Neural cell (in vitro differentiated cells): Measurements from ENCODE around the gene MTF2. TPM values are rescaled to one million over a fixed set of nuclear protein-coding genes. Genes with fewer than 3 reads are reported as not detected.

Experiments used
- H2AFZ ChIP-seq: fragments of 200-600, 300-800 bp; sonication (generic), shearing (Covaris generic); 2 replicates; pipeline ENCODE4 v1.6.0; 2014; ENCODE audit warnings: low read depth, mild to moderate bottlenecking, antibody characterized with exemption, low read length, moderate library complexity
- H3F3A ChIP-seq: fragments of 200-600 bp; shearing (Covaris generic); 2 replicates; pipeline ENCODE4 v1.6.1; 2016; ENCODE audit warnings: mild to moderate bottlenecking, moderate library complexity, mixed read lengths, antibody characterized with exemption, low read length; ENCODE audit not compliant: insufficient read depth, poor library complexity, severe bottlenecking
- H3K27ac ChIP-seq: fragments of 200-600, 300-800 bp; sonication (generic), shearing (Covaris generic); 2 replicates; pipeline ENCODE4 v1.5.1; 2014; ENCODE audit warnings: mild to moderate bottlenecking, low read length, moderate library complexity
- H3K27me3 ChIP-seq: fragments of 300-800, 200-600 bp; sonication (generic), shearing (Covaris generic); 2 replicates; pipeline ENCODE4 v1.6.0; 2014; ENCODE audit warnings: mild to moderate bottlenecking, low read depth, low read length, moderate library complexity; ENCODE audit not compliant: insufficient read depth
- H3K36me3 ChIP-seq: fragments of 300-800, 200-600 bp; sonication (generic), shearing (Covaris generic); 2 replicates; pipeline ENCODE4 v1.5.1; 2014; ENCODE audit warnings: mild to moderate bottlenecking, antibody characterized with exemption, low read length, moderate library complexity; ENCODE audit not compliant: insufficient read depth
- H3K4me2 ChIP-seq: fragments of 300-800, 200-600 bp; sonication (generic), shearing (Covaris generic); 2 replicates; pipeline ENCODE4 v1.6.0; 2014; ENCODE audit warnings: mild to moderate bottlenecking, low read length
- H3K4me3 ChIP-seq: fragments of 300-800, 200-600 bp; sonication (generic), shearing (Covaris generic); 2 replicates; pipeline ENCODE4 v1.5.1; 2014; ENCODE audit warnings: mild to moderate bottlenecking, low read length, moderate library complexity
- H3K79me2 ChIP-seq: fragments of 200-600 bp; shearing (Covaris generic); replicated peaks from 2 replicates; pipeline ENCODE4 v1.6.0; 2014; ENCODE audit warnings: mild to moderate bottlenecking, low read length, moderate library complexity; ENCODE audit not compliant: insufficient read depth
- H3K9ac ChIP-seq: fragments of 300-800, 200-600 bp; sonication (generic), shearing (Covaris generic); 2 replicates; pipeline ENCODE4 v1.6.1; 2016; ENCODE audit warnings: mild to moderate bottlenecking, low read length, mixed read lengths
- H3K9me2 ChIP-seq: fragments of 200-600 bp; shearing (Covaris generic); 2 replicates; pipeline ENCODE4 v1.6.1; 2016; ENCODE audit warnings: mild to moderate bottlenecking, low read length, mixed read lengths; ENCODE audit not compliant: insufficient read depth
- H3K9me3 ChIP-seq: fragments of 200-600, 300-800 bp; sonication (generic), shearing (Covaris generic); 2 replicates; pipeline ENCODE4 v1.6.1; 2016; ENCODE audit warnings: mild to moderate bottlenecking, mixed run types, low read length, moderate library complexity, mixed read lengths
- H4K20me1 ChIP-seq: fragments of 200-600 bp; shearing (Covaris generic); 2 replicates; pipeline ENCODE4 v1.6.1; 2016; ENCODE audit warnings: mild to moderate bottlenecking, mixed run types; ENCODE audit not compliant: insufficient read depth
- CTCF ChIP-seq: fragments of 450-650 bp; IDR thresholded peaks from 2 replicates; pipeline ENCODE4 v1.5.1; 2014; ENCODE audit warnings: antibody characterized with exemption, mild to moderate bottlenecking, moderate library complexity; ENCODE audit not compliant: poor library complexity, severe bottlenecking
- EP300 ChIP-seq: fragments of 450-650 bp; conservative IDR thresholded peaks from 2 replicates; pipeline ENCODE4 v1.6.1; 2014; ENCODE audit warnings: antibody characterized with exemption, mild to moderate bottlenecking, moderate library complexity; ENCODE audit not compliant: poor library complexity, severe bottlenecking
- EZH2 ChIP-seq: fragments of 200-600, 300-800 bp; shearing (Covaris generic), sonication (generic); IDR thresholded peaks from 2 replicates; pipeline ENCODE4 v1.6.1; 2014; ENCODE audit warnings: antibody characterized with exemption, low read length, borderline replicate concordance, mild to moderate bottlenecking; ENCODE audit not compliant: insufficient read depth, poor library complexity, severe bottlenecking
- MXI1 ChIP-seq: fragments of 450-650 bp; conservative IDR thresholded peaks from 2 replicates; pipeline ENCODE4 v1.6.1; 2014; ENCODE audit warnings: antibody characterized with exemption, mild to moderate bottlenecking; ENCODE audit not compliant: poor library complexity, severe bottlenecking
- POLR2AphosphoS5 ChIP-seq: IDR thresholded peaks from 2 replicates; pipeline ENCODE4 v1.6.1; 2012
- RAD21 ChIP-seq: fragments of 450-650 bp; conservative IDR thresholded peaks from 2 replicates; pipeline ENCODE4 v1.6.1; 2014; ENCODE audit warnings: antibody characterized with exemption, mild to moderate bottlenecking, moderate library complexity
- REST ChIP-seq: IDR thresholded peaks from 2 replicates; pipeline ENCODE4 v1.6.1; 2012; ENCODE audit warnings: borderline replicate concordance
- SMC3 ChIP-seq: fragments of 450-650 bp; conservative IDR thresholded peaks from 2 replicates; pipeline ENCODE4 v1.6.1; 2014; ENCODE audit warnings: antibody characterized with exemption, mild to moderate bottlenecking, moderate library complexity; ENCODE audit not compliant: poor library complexity
- TAF1 ChIP-seq: IDR thresholded peaks from 2 replicates; pipeline ENCODE4 v1.6.1; 2012; ENCODE audit warnings: low read depth
- polyA plus RNA-seq: library from polyadenylated mRNA; depleted of rRNA; stranded (reverse); fragments of >200 nt; gene quantifications from 2 replicates; pipeline ENCODE4 v1.2.3, GENCODE V29; 2014

Gene MTF2
- polyA plus RNA-seq, 1 donor from 2014 or later = 124 TPM

GRCh38 chr1:93179886-93180722 is 101.0 kb downstream of the MTF2 start, which contains the start of gene TMED5:
Gene TMED5, minus strand, starts transcription at chr1:93180413. Its CDS starts 171 bp downstream, at chr1:93180242.
- peak within 1 kb of the TSS; percentile 80 for H3K4me3 ChIP-seq
- H3K36me3 ChIP-seq = no peaks in the 10 kb centered on the region
- peak within 1 kb of the TSS; percentile 43 for H3K4me2 ChIP-seq
- peak within 1 kb of the TSS; percentile 62 for H3K27ac ChIP-seq
- no peaks in the 10 kb centered on the region for H4K20me1 ChIP-seq
- no peaks in the 10 kb centered on the region for H3K9me2 ChIP-seq
- no peaks in the 10 kb centered on the region for H3K9me3 ChIP-seq
- peak within 1 kb of the TSS; percentile 64 for H3K9ac ChIP-seq
- no peaks in the 10 kb centered on the region for H3K27me3 ChIP-seq
- H2AFZ ChIP-seq = peak within 1 kb of the TSS; percentile 90
- TF ChIP-seq RAD21 (peak; percentile 9), POLR2AphosphoS5 (peak; percentile 7), MXI1 (no peak), TAF1 (no peak), CTCF (peak; percentile 31), SMC3 (no peak), EP300 (peak; percentile 14), EZH2 (no peak), REST (peak; percentile 29)
- H3K79me2 ChIP-seq = peaks cover 25% of the 10 kb centered on the region
- no peaks in the 10 kb centered on the region for H3F3A ChIP-seq

GRCh38 chr1:93180723-93181613 is 101.9 kb downstream of the MTF2 start, which contains the start of gene CCDC18:
Gene CCDC18, plus strand, starts transcription at chr1:93180724. Its CDS starts 2,638 bp downstream, at chr1:93183362.
- peak within 1 kb of the TSS; percentile 90 for H2AFZ ChIP-seq

More at GRCh38 chr1:93180723-93181613, 101.9 kb downstream of the MTF2 start, which contains the start of gene CCDC18:
- Histone ChIP-seq H3K9me2 (no peaks in the 10 kb centered on the region), H3K9me3 (no peaks in the 10 kb centered on the region), H3K27ac (peak within 1 kb of the TSS; percentile 62), H3K9ac (peak within 1 kb of the TSS; percentile 64), H3K4me2 (peak within 1 kb of the TSS; percentile 43), H3K36me3 (no peaks in the 10 kb centered on the region), H4K20me1 (no peaks in the 10 kb centered on the region), H3K27me3 (no peaks in the 10 kb centered on the region), H3K79me2 (peaks cover 20% of the 10 kb centered on the region), H3F3A (no peaks in the 10 kb centered on the region), H3K4me3 (peak within 1 kb of the TSS; percentile 80)
- no peak for TF ChIP-seq CTCF
- peak; percentile 8 for TF ChIP-seq EP300
- peak; percentile 99 for TF ChIP-seq MXI1
- TF ChIP-seq POLR2AphosphoS5 = peak; percentile 14
- no peak for TF ChIP-seq RAD21
- no peak for TF ChIP-seq REST
- TF ChIP-seq SMC3 = no peak
- no peak for TF ChIP-seq EZH2
- no peak for TF ChIP-seq TAF1
